ENCODE results near the gene BST2. TPM values are rescaled to one million over a fixed set of nuclear protein-coding genes. Genes with fewer than 3 reads are reported as not detected.

Gene BST2
- polyA plus RNA-seq, 1 of the 3 experiments (the other 2 are of a cell fraction), result 5.7 TPM

DNA sequence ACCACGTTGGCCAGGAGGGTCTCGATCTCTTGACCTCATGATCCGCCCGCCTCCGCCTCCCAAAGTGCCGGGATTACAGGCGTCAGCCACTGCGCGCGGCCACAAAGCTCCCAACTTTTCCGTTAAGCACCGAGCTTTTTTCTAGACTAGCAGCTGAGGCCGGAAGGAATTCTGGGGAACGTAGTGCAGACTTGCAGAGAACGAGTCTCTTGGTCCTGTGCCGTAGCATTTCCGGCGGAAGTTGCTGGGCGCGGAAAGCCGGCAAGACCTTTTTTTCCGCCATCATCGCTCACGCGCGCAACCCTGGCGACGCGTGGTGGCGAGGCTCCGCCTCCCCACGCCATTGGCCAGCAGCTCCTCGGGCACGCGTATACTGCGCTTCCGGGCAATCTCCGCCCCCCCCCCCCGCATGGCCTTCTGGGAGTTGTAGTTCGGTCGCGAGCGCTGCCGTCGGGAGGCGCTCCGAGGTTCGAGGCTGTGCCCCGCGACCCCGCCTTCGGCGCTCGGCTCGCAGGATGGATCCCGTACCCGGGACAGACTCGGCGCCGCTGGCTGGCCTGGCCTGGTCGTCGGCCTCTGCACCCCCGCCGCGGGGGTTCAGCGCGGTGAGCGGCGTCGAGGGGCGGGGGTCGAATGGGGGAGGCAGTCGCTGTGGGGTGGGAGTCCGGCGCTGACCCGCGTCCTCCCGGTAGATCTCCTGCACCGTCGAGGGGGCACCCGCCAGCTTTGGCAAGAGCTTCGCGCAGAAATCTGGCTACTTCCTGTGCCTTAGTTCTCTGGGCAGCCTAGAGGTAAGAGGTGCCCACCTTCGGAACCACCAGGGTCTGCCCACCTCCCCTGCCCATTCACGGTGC lies 14.4 kb upstream of the BST2 start, which contains the start of gene MVB12A:
TSS of gene MVB12A (plus strand) at position 427 of the 854 bp plus-strand sequence. CDS start at position 516, 89 bp downstream.
- Histone ChIP-seq H3K9me2 (no peaks in the 10 kb centered on the region), H3K79me2 (ENCODE audit: insufficient read depth) (no peaks in the 10 kb centered on the region), H3K9ac (peak within 1 kb of the TSS; percentile 69), H3K27ac (ENCODE audit: low read depth in 2 of 2, low read length in 1 of 2) (peak within 1 kb of the TSS; percentile 60 to 76), H3K9me3 (no peaks in the 10 kb centered on the region), H3K4me2 (peak within 1 kb of the TSS; percentile 89), H3K4me3 (ENCODE audit: low read depth in 2 of 2, low read length in 1 of 2) (peak within 1 kb of the TSS; percentile 75 to 78), H3K4me1 (ENCODE audit: control insufficient read depth in 1 of 2, insufficient read depth in 2 of 2, low read depth in 1 of 2, low read length in 1 of 2) (peaks cover 0 to 8% of the 10 kb centered on the region in 2 experiments; a peak in 1 of 4 replicates), H4K20me1 (ENCODE audit: insufficient read depth) (no peaks in the 10 kb centered on the region), H2AFZ (ENCODE audit: low read depth) (peak within 1 kb of the TSS; percentile 99), H3K36me3 (replicated peaks in 1 of 2; ENCODE audit: control insufficient read depth in 1 of 2, insufficient read depth in 2 of 2, low read length in 1 of 2) (peaks cover 3 to 7% of the 10 kb centered on the region in 2 experiments), H3F3A (replicated peaks; ENCODE audit: insufficient read depth) (peaks cover 7% of the 10 kb centered on the region), H3K27me3 (ENCODE audit: insufficient read depth) (no peaks in the 10 kb centered on the region)
- 0% methylated on average over 37 of the region's 85 CpGs for WGBS (ENCODE audit: low lambda C conversion rate)
- peak; percentile 97 for DNase-seq
- ChIA-PET POLR2A (interaction anchor here (0.6 to 1.3 kb wide), 6 partner anchors 18 to 1300 kb away, joined by 3 to 7 read pairs (median 4); partner anchors contain the start of genes DDA1, PGLS and SLC27A1), CTCF (interaction anchor here (0.7 to 3.5 kb wide), 12 partner anchors 9 to 53 kb away, joined by 3 to 11 read pairs (median 4); no protein-coding TSS in a partner anchor)
- TF ChIP-seq MXI1 (IDR thresholded peaks at IDR 0.05; ENCODE audit: low read depth, low read length) (peak; percentile 86), SIN3A (IDR thresholded peaks at IDR 0.05; ENCODE audit: borderline replicate concordance, low read depth, low read length) (peak; percentile 45; the same call in 1 of the 2 replicates), POLR2AphosphoS5 (IDR thresholded peaks at IDR 0.05; ENCODE audit: low read depth, low read length) (peak; percentile 63; the same call in 1 of the 2 replicates), TCF12 (IDR thresholded peaks at IDR 0.05) (no peak), EZH2phosphoT487 (IDR thresholded peaks at IDR 0.05; ENCODE audit: borderline replicate concordance, low read depth) (no peak), FOXM1 (IDR thresholded peaks at IDR 0.05; ENCODE audit: low read depth) (no peak), CHD2 (IDR thresholded peaks at IDR 0.05; ENCODE audit: low read length, partially characterized antibody) (no peak), NRF1 (IDR thresholded peaks at IDR 0.05; ENCODE audit: low read depth, low read length) (peak; percentile 72), TAF1 (IDR thresholded peaks at IDR 0.05; ENCODE audit: borderline replicate concordance, low read depth, low read length) (peak; percentile 53), GABPA (IDR thresholded peaks at IDR 0.05; ENCODE audit: low read depth) (peak; percentile 94), RCOR1 (IDR thresholded peaks at IDR 0.05; ENCODE audit: low read length) (peak; percentile 62; the same call in 1 of the 2 replicates), ELF1 (IDR thresholded peaks at IDR 0.05) (peak; percentile 87), RFX5 (IDR thresholded peaks at IDR 0.05; ENCODE audit: low read length) (0 out of 2 replicates have a peak, but pooled peaks have one; percentile 11), YY1 (IDR thresholded peaks at IDR 0.05; ENCODE audit: low read depth) (peak; percentile 86)
- TF ChIP-seq, protein P1, sequence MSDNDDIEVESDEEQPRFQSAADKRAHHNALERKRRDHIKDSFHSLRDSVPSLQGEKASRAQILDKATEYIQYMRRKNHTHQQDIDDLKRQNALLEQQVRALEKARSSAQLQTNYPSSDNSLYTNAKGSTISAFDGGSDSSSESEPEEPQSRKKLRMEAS (IDR thresholded peaks at IDR 0.05; ENCODE audit: low read depth), result peak; percentile 92
- TF ChIP-seq, protein P2, sequence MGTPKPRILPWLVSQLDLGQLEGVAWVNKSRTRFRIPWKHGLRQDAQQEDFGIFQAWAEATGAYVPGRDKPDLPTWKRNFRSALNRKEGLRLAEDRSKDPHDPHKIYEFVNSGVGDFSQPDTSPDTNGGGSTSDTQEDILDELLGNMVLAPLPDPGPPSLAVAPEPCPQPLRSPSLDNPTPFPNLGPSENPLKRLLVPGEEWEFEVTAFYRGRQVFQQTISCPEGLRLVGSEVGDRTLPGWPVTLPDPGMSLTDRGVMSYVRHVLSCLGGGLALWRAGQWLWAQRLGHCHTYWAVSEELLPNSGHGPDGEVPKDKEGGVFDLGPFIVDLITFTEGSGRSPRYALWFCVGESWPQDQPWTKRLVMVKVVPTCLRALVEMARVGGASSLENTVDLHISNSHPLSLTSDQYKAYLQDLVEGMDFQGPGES (IDR thresholded peaks at IDR 0.05; ENCODE audit: low read depth, low read length), result no peak; the same call in 1 of the 2 replicates
